C4-2B (cell line): ENCODE data around the gene SIX5.

Experiments
- ZFX ChIP-seq: fragments of 450-650 bp; IDR thresholded peaks from 2 replicates; pipeline ENCODE4 v1.6.1; 2017
- TF ChIP-seq, protein P1 (sequence below): fragments of 450-650 bp; conservative IDR thresholded peaks from 2 replicates; pipeline ENCODE4 v1.5.1; 2017; ENCODE audit warnings: mild to moderate bottlenecking

DNA sequence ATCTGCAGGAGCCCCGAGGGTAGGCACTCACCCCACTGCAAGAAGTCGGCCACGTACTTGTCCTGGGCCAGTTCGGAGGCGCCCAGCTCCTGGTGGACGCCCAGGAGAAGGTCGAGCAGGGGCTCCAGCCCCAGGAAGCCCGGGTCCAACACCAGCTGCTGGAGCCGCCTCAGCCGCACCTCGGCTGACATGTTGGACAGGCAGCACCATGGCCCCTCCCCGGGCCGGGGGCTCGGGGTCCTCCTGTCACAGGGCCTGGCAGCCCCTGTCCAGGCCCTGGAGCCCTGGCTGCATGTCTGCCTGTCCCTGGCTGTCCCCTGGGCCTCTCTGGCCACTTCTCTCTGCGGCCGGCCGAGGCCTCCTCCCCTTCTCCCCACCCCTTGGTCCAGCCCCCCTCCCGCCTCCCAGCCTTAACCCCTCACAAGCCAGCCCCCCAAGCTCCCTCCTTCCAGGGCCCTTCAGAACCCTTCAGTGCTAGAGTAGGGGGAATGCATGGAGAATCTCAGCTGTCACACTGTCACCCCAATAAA, 13.2 kb upstream of the SIX5 start, which contains the start of gene DMPK:
- TF ChIP-seq, protein P1, sequence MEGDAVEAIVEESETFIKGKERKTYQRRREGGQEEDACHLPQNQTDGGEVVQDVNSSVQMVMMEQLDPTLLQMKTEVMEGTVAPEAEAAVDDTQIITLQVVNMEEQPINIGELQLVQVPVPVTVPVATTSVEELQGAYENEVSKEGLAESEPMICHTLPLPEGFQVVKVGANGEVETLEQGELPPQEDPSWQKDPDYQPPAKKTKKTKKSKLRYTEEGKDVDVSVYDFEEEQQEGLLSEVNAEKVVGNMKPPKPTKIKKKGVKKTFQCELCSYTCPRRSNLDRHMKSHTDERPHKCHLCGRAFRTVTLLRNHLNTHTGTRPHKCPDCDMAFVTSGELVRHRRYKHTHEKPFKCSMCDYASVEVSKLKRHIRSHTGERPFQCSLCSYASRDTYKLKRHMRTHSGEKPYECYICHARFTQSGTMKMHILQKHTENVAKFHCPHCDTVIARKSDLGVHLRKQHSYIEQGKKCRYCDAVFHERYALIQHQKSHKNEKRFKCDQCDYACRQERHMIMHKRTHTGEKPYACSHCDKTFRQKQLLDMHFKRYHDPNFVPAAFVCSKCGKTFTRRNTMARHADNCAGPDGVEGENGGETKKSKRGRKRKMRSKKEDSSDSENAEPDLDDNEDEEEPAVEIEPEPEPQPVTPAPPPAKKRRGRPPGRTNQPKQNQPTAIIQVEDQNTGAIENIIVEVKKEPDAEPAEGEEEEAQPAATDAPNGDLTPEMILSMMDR: no peak
- no peak for TF ChIP-seq ZFX
